GM19193 (cell line): ENCODE measurements around the gene SNAI3.

Experiments used
- POLR2A ChIP-seq: IDR thresholded peaks from 4 replicates; pipeline ENCODE4 v1.6.1; 2011; ENCODE audit not compliant: insufficient read depth, insufficient read length; ENCODE audit errors: extremely low read depth

SNAI3 gene

DNA sequence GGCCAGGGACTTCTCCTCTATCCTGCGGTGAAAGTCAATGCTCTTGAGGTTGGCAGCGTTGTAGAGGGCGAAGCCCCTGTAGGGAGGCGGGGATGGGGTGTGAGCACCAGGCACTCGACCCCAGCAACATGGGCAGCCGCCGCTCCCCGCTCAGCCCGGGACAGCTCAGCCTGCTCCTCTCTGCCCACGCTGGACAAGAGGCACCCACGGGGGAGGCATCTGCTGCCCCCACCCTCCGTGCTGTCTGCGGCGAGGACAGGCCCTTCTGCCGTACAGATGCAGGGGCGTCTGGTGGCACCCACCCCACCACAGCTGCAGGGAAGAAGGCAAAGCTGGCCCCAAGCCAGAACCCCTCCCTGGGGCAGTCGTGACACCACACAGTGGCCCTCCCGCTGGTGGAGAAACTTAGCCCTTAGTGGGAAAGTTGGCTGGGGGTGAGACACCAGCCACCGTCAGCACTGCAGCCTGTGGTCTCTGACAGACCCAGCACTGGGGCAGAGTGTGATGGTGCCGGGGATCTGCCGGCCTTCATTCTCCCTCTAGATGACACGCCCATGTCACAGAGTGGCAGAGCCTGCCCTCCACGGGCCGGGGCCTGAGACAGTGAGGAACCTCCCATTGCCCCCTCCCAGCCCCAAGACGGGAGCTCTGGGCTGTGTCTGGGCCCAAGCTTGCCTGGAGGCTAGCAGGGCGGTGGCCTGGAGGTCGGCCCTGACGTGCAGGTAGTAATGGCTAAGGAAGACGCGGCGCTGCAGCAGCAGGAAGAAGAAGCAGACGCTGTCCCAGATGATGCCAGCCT lies 39.5 kb upstream of the SNAI3 start:
- no peak for TF ChIP-seq POLR2A

DNA sequence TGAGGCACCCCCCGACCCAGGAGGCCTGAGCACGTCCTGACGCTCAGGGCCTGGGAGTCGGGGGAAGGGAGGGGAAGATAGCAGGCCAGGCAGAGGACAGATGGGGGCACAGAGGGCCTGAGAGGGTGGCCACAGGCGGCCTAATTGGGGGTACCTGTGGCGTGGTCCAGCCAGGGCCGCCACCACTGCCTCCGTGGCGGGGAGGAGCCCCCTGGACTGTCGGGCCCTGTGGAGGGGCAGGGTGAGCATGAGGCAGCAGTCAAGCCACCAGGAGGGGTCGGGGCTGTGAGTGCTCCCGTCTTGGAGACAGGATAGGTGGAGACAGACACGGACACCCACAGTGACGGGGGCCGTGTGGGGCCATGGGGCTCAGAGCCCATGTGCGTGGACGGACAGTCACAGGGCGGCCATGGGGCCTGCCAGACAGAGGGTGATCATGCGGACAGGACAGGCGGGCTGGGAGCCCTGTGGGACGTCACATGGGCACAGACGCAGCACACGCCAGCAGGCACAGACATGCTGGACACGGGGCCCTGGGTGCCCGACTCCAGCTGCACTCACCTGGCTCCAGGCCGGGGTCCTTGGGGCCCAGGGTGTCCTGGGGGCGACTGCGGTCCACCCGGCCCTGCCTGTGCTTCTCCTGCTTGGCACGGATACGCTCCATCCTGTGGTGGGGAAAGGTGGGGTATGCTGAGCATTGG lies 38.7 kb upstream of the SNAI3 start:
- TF ChIP-seq POLR2A, result no peak

DNA sequence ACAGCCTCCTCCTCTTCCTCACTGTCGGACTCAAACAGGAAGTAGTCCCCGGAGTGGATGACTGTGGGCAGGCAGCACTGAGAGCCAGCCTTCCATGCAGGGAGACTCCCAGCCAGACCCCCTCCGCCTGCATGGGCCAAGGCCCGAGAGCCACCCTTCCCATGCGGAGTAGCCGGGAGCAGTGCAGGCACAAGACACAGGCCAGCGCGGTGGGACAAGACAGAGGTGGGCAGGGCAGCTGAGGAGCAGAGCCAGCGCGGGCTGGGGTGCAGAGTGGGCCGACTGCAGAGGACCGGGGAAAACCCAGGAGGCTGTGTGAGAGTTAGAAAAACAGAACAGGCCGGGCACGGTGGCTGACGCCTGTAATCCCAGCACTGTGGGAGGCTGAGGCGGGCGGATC lies 37.6 kb upstream of the SNAI3 start:
- no peak for TF ChIP-seq POLR2A

DNA sequence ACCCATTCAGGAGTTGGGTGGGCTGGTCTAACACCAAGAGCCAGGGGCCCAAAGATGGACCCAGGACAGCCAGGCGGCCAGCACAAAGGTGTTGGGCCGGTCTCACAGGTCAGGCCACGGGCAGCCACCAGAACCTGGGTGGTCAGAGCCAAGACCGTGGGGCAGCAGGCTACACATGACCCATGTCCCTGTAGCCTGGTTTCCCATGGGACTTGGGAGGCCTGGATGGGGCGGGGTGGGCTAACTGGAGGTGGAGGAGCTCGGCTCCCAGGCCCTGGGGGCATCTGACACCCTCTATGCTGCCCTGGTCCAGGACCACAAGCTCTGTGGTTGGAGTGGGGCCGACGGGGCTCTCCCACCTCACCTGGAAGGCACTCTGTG lies 37.2 kb upstream of the SNAI3 start:
- no peak for TF ChIP-seq POLR2A

DNA sequence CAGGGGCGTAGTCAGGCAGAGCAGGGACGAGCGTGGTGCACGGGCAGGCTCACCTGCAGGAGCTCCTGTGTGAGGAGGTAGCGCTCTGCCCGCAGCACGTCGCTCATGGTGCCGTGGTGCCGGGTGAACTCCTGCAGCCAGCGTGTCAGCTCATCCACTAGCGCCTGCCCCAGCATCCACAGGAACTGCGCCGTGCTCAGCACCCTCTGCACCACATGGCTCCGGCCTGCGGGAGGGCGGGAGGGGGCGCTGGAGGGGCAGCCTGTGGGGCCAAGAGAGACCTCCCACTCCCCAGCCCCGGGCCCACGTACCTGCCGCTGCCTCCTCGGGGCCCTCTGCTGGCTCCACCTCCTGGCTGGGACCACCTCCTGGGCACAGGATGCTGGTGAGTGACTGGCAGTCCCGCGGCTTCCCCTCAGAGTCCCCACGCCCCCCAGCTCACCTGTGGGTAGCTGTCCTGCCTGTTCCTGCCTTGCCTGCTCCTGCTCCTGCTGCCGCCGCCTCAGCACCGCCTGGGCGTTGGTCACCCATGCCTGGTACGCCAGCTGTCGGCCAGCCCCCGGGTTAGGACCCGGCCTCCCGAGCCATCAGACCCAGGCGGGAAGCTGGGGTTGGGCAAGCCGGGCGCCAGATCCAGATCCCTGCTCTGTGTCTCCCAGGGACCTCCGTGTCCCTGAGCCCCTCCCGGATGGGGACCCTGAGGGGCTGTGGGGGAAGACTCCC lies 36.6 kb upstream of the SNAI3 start:
- no peak for TF ChIP-seq POLR2A

DNA sequence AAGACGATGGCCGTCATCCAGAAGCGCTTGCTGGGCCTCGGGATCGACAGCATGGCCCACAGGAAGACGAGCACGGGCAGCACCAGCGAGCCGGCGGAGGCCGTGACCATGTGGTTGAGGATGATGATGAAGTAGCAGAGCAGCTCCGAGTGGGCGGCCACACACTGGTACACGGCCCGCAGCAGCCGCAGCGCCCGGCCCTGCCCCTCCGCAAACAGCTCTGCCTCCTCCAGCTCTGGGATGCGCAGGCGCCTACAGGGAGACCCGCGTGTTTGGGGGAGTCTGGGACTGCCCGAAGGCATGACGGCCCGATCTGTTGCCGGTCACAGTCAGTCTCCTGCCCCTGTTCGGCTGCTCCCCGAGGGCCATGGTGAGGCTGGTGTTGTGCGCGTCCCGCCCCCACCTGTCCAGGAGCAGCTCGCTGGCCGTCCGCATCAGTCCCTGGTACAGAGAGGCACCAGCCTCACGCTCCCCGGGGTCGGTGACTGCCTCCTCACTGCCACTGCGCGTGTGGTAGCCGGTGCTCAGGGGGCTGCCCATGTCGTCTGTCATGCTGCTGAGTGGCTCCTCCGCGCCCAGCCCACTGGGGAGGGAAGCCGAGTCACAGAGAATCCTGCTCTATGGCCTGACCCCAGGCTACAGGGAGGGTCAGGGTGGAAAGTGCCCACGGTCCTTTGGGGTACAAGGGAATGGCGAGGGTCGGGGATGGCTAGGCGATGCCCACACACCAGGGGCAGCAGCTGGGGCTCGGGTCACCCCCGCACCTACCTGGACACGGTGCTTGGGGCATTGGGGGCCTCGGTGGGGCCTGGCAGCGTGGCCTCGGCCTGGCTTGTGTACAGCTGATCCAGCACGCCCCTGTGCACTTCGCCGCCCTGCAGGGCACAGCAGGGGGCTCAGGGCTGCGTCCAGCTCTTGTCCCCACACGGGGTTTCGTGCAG lies 35.8 kb upstream of the SNAI3 start:
- no peak for TF ChIP-seq POLR2A

DNA sequence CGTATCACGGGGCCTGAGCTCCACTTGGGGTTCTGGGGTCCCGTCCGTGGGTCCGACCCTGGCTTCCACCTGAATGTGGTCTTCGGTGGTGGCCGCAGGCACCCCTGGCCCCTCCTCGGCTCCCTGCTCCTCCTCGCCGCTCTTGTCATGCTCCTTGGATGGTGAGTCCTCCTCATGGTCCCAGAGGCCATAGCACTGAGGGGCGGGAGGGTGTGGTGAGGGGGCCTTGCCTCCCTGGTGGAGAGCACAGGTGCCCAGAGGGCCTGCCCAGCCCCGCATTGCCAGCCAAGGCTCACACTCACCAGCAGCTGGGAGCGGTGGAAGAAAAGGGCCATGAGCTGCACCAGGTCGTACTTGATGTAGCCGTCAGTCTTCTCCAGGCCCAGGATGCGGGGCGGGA lies 34.9 kb upstream of the SNAI3 start:
- no peak for TF ChIP-seq POLR2A

DNA sequence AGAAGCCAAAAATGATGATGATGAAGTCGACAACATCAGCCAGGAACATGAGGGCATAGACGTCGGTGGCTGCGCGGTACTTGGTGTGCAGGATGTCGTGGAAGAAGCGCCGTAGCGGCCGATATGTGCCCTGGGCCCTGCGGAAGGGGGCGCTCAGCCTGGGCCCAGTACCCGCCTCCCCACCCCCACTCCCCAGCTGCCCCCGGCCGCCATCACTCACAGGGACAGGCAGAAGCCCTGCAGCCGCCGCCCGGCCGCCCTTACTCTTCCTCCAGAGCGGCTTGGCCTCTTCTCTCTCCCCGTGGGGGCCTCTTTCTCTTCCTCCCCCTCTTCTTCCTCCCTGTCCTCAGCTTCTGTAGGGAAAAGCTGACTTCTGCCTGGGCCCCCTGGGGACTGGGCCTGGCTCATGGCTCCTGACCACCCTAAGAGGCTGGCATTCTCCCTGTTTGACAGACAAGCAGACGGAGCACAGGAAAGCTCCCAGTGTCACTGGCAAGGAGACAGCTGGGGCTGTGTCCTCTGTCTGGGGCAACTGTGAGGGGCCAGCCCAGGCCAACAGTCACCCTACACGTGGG lies 34.2 kb upstream of the SNAI3 start:
- TF ChIP-seq POLR2A, result no peak

DNA sequence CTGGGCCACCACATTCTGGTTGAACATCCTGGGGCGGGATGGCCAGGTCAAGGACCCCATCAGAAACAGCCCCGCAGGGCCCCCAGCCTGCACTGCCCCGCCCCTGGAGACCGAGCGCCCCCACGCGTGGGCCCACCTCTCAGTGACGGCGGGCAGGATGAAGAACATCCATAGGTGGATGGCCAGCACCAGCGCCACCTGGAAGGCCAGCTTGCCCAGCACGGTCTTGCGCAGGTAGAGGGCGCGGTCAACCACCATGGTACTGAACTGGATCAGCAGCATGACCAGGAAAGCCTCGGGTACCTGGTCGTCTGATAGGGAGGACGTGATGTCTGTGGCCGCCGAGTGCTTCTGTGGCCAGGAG lies 33.6 kb upstream of the SNAI3 start:
- no peak for TF ChIP-seq POLR2A

DNA sequence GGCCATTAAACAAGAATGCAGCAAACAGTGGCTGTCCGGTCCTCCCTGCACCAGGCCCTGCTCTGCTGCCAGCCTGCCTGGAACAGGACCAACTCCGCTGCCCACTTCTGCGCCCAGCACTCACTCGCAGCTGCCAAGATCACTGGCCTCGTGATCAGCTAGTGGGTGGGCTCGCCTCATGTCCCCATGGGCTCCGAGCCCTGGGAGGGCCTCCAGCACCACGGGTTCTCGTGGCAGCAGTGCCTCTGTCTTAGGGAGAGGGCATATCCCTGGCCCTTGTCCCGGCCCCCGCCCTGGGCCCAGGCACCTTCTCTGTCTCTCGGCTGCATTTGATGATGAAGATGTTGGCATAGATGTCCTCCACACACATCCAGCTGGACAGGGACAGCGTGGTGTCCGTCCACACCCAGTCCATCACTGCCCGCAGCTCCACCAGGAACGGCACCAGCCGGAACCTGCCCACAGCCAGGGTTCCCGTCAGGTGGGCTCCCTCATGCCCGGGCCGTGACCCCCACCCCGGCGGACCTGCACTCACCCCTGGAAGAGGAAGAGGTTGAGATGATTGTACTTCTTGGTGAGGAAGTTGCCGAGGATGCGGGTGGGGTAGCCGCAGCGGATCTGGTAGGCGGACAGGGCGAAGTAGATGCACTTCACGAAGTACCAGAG lies 33.1 kb upstream of the SNAI3 start:
- no peak for TF ChIP-seq POLR2A

DNA sequence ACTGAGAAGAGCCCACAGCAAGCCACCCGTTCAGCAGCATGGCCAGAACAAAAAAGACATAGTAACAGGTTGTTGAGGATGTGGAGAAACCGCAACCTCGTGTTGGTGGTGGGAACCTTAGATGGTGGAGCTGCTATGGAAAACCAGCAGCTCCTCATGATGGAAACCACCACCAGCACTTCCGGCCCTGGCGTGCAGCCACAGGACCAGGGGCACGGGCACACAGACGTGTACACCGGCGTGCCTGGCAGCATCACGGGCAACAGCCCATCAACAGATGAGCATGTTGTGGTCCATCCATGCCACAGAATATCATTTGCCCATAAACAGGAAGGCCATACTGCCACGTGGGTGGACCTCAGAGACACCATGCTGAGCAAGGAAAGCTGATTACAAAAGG lies 31.9 kb upstream of the SNAI3 start:
- no peak for TF ChIP-seq POLR2A

DNA sequence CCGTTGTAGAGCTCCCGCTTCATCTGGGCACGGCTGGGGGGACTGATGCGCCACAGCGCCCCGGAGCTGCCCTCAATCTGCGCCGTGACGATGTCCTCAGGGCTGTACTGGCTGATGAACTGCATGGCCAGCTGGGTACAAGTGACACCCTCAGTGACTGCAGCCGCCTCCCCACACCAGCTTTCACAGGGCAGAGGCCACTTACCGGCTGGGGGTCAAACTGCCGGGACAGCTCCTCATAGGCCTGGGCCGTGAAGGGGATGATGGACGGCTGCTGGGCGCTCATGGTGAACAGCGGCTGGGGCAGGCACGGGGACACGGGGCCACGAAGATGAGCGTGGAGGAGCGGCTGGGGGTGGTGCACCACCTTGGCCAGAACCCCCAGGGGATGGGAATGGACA lies 30.3 kb upstream of the SNAI3 start:
- TF ChIP-seq POLR2A, result no peak

DNA sequence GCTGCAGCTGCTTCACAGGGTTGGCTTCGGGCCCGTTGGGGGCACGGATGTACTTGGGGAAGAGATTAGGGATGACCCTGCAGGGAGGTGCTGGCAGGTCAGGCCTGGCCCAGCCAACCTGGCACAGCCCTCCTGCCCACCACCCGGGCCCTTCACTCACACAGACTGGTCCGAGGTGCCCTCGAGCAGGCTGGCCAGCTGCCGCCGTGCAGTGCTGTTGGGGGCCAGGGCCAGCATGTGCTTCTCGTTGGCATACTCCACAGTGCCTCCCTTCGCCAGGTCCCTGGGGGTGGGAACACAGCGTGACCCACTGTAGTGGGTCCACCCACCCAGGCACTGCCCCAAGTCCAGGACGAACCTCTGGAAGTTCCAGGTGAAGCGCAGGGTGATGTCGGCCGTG lies 29.9 kb upstream of the SNAI3 start:
- no peak for TF ChIP-seq POLR2A

DNA sequence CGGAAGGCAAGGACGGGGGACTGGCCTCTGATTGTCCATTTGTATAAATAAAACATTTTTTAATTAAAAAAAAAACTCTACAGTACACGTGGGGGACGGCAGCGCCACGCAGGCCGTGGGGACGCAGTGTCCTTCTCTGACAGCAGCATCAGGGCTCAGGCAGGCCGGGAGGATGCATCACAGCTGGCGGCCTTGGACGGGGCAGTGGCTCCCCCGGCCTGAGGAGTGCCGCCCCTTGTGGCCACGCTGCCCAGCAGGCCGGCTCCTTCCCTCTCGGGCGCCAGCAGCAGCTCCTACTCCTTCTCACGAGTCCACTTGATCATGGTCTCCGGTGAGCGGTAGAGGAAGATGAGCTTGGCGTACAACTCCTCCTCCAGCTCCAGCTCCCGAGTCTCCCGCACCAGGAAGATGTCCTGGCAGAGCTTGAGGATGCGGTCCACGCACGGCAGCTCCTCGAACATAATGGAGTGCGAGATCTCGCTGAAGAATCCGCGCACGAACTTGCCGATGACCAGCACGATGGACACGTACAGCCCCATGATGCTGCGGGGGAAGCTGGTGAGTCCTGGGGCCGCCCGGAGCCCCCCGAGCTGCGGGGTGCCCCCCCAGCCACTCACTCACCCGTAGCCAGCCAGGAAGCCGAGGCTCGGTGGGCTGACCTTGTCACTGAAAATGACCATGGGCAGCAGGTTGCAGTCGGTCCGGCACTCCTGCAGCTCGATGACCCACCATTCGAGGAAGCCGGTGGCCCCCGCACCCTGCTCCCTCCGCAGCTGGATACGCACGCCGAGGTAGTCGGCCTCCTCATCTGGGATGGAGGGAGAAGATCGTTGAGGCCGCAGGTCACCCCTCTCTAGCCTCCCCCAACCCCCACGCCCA lies 29.2 kb upstream of the SNAI3 start:
- no peak for TF ChIP-seq POLR2A
